Stomach (tissue), 9 donors: ENCODE data around the gene SCNM1. TPM values are rescaled to one million over a fixed set of nuclear protein-coding genes. Genes with fewer than 3 reads are reported as not detected.

Experiments used
- DNase-seq, 2 donors: peaks; one replicate each; pipeline versions ENCODE4 v3.0.0 to v3.0.0-alpha.2; 2013 to 2019
- H3K27ac ChIP-seq, 5 donors: fragments of 200-600 bp in 4 of 5; sonication (generic) in 4 of 5; one replicate each; pipeline ENCODE4 v1.5.1; 2013 to 2019; ENCODE audit warnings: mild to moderate bottlenecking in 1 of 5, moderate library complexity in 1 of 5
- H3K27me3 ChIP-seq, 3 donors: fragments of 200-600 bp; sonication (generic); one replicate each; pipeline ENCODE4 v1.5.1; 2017 to 2019; ENCODE audit warnings: mixed run types in 1 of 3
- H3K36me3 ChIP-seq, 4 donors: fragments of 200-600 bp; sonication (generic); 1 replicate in 3 of 4; 2 replicates in 1 of 4; pipeline ENCODE4 v1.5.1; 2016 to 2019
- H3K4me1 ChIP-seq, 4 donors: fragments of 200-600 bp; sonication (generic); one replicate each; pipeline ENCODE4 v1.5.1; 2016 to 2019
- H3K4me3 ChIP-seq, 4 donors: fragments of 200-600 bp; sonication (generic) in 3 of 4; one replicate each; pipeline ENCODE4 v1.5.1; 2016 to 2019; ENCODE audit warnings: mild to moderate bottlenecking in 1 of 4
- H3K9me3 ChIP-seq, 4 donors: fragments of 200-600 bp; sonication (generic); one replicate each; pipeline ENCODE4 v1.5.1; 2016 to 2019
- EP300 ChIP-seq: sonication (generic); formaldehyde crosslinking; IDR thresholded peaks from one replicate; pipeline ENCODE4 v1.6.1; 2017; ENCODE audit warnings: antibody characterized with exemption
- POLR2A ChIP-seq, 4 donors: fragments of 450-650 bp; IDR thresholded peaks; one replicate each; pipeline ENCODE4 v1.6.1; 2016; ENCODE audit warnings: antibody characterized with exemption in 4 of 4, control low read depth in 2 of 4, mild to moderate bottlenecking in 1 of 4, moderate library complexity in 1 of 4
- POLR2AphosphoS5 ChIP-seq, 3 donors: sonication (generic); formaldehyde crosslinking; IDR thresholded peaks; one replicate each; pipeline ENCODE4 v1.6.1; 2016; ENCODE audit warnings: antibody characterized with exemption in 3 of 3
- WGBS, 5 donors: extraction: QIAGEN DNeasy Blood & Tissue Kit in 3 of 5; methylation state at CpG; one replicate each; pipeline versions ENCODE4 v1.1.5 to v1.1.7; 2013 to 2018; 5-methylcytosine and 5-hydroxymethylcytosine counted together
- intact Hi-C: fragments of 100-400 bp; cut with DNase I; formaldehyde crosslinking; loops from one replicate; pipeline ENCODE4 v1.15.1; 2023; ENCODE audit warnings: low total_unique reads
- polyA plus RNA-seq, 3 donors: library from polyadenylated mRNA; stranded (reverse); fragments of 200-250 nt; gene quantifications; one replicate each; pipeline ENCODE4 v1.2.3, GENCODE V29; 2013
- total RNA-seq, 5 donors: library from RNA; depleted of rRNA; stranded (reverse); fragments of >200 nt; gene quantifications; one replicate each; pipeline versions ENCODE4 v1.1.0 to v1.2.3, GENCODE V29; 2014 to 2016
- TF ChIP-seq, protein P1 (sequence below), 7 experiments: fragments of 450-650 bp in 4 of 7; fragments of 200-600 bp in 3 of 7; sonication (generic) in 3 of 7; IDR thresholded peaks; one replicate each; pipeline ENCODE4 v1.5.1; 2016 to 2019; ENCODE audit warnings: antibody characterized with exemption in 7 of 7, control low read depth in 2 of 7, mild to moderate bottlenecking in 1 of 7
- donor health status: healthy with polysubstance abuse.
- donor health status: Bipolar disorder and iron deficiency.
- donor health status: healthy.

Gene SCNM1
- total and polyA plus RNA-seq, 8 donors, result 4.5 to 66.3 (median 26.3) TPM

DNA sequence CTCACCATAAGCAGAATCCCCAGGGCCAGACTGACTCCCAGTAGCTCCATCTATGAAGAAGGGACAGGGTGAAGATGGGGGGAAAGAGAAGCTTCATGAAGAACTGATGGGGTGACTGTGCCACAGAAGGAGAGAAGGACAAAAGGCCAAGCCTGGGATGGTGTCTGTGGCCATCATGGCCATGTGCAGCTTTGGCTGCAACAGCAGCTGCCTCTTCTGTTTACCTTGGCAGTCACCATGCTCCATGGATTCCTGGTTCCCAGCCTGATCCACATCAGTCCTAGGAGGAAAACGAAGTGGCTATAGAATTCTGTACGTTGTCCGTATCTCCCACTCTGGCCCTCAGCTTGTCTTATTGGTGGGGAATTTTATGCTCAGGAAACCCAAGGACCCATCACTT lies 31.5 kb upstream of the SCNM1 start:
- intact Hi-C loops, result no loop called here

DNA sequence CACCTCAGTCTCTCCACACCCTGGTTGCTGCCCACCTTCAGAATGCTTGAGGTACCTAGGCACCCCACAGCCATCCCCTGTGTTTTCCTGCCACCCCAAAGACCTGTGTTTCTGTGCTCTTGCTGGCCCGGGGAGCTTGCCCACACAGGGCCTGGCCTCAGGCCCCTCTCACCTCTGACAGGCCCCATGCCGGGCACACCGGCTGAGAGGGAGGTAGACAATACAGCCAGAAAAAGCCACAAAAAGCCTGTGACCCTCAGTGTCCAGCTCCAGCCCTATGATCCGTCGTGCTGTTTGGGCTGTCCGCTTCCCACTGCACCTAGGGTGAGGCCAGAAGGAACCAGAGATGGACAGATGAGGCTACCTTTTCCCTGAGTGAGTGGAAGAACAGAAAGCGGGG lies 31.0 kb upstream of the SCNM1 start:
- H3K27ac ChIP-seq, result no peak overlapping the region
- H3K9me3 ChIP-seq, result no peaks in the 10 kb centered on the region
- no peak for TF ChIP-seq EP300
- TF ChIP-seq POLR2AphosphoS5 (IDR thresholded peaks at IDR 0.05), result no peak
- TF ChIP-seq, protein P1, sequence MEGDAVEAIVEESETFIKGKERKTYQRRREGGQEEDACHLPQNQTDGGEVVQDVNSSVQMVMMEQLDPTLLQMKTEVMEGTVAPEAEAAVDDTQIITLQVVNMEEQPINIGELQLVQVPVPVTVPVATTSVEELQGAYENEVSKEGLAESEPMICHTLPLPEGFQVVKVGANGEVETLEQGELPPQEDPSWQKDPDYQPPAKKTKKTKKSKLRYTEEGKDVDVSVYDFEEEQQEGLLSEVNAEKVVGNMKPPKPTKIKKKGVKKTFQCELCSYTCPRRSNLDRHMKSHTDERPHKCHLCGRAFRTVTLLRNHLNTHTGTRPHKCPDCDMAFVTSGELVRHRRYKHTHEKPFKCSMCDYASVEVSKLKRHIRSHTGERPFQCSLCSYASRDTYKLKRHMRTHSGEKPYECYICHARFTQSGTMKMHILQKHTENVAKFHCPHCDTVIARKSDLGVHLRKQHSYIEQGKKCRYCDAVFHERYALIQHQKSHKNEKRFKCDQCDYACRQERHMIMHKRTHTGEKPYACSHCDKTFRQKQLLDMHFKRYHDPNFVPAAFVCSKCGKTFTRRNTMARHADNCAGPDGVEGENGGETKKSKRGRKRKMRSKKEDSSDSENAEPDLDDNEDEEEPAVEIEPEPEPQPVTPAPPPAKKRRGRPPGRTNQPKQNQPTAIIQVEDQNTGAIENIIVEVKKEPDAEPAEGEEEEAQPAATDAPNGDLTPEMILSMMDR (IDR thresholded peaks at IDR 0.05), result no peak
- TF ChIP-seq POLR2A (IDR thresholded peaks at IDR 0.05), result no peak
- peaks cover 0 to 40% (median 18%) of the 10 kb centered on the region in 4 donors for H3K36me3 ChIP-seq
- H3K27me3 ChIP-seq, result peaks cover 0 to 27% (median 22%) of the 10 kb centered on the region in 3 donors
- H3K4me3 ChIP-seq, result no peak overlapping the region
- DNase-seq, result no peak
- H3K4me1 ChIP-seq, result peaks cover 14 to 26% (median 24%) of the 10 kb centered on the region in 4 donors
- 88 to 96% (median 96%) methylated on average over 7 of the region's 7 CpGs for WGBS, 5 donors
- intact Hi-C loops, result no loop called here

More for the DNA sequence above, 31.5 kb upstream of the SCNM1 start:
- peaks cover 0 to 27% (median 22%) of the 10 kb centered on the region in 3 donors for H3K27me3 ChIP-seq
- no peak for DNase-seq
- WGBS, 5 donors, result 58 to 83% (median 72%) methylated on average over 3 of the region's 3 CpGs
- no peak overlapping the region for H3K27ac ChIP-seq
- no peaks in the 10 kb centered on the region for H3K9me3 ChIP-seq
- H3K4me1 ChIP-seq, result peaks cover 14 to 26% (median 24%) of the 10 kb centered on the region in 4 donors
- no peak overlapping the region for H3K4me3 ChIP-seq
- peaks cover 0 to 40% (median 15%) of the 10 kb centered on the region in 4 donors for H3K36me3 ChIP-seq
- TF ChIP-seq POLR2A (IDR thresholded peaks at IDR 0.05) (no peak), POLR2AphosphoS5 (IDR thresholded peaks at IDR 0.05) (no peak), EP300 (no peak)
- TF ChIP-seq, protein P1 (IDR thresholded peaks at IDR 0.05), result no peak

DNA sequence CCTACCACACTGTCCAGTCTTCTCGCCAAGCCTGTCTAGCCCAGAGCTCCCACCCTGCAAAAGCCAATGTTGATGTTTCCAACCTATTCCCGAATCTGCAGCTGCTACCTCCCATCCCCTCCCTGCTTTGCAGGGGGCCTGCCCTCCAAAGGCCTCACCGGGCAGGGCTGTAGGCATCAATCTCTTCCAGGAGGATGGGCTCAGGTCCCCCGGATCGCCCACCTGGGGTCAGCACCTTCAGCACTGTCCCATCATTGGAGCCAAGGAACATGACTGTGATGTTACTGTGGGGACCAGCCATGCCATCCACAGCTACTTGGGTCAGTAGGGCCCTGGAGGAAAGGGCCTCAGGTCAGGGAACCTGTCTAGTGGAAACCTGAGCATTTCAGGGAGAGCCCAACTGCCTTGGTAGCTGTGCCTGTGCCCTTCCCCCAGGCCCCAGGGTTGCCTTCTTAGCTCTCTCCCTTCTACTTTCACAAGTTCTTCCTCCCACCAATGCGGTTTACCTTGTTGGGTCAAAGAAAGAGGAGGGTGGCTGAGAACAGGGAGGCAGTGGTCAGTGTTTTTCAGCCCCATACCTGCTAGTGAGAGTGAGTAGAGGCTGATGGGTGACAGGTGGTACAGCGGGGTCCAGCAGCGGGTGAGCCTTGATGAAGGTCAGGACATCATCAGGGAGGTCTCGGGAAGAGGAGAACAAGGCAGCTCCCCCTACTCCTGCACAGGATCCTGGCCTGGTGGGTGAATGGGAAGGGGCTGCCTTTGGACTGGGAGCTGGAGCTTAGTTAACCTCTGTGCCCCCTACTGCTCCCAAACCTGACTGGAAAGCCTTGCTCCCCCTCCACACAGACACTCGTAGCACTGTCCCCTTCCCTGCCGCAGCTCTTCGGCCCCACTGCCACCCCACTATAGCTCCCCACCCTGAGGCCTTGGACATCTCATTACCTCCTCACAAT lies 30.2 kb upstream of the SCNM1 start:
- no peak overlapping the region for H3K4me3 ChIP-seq
- DNase-seq, result no peak

DNA sequence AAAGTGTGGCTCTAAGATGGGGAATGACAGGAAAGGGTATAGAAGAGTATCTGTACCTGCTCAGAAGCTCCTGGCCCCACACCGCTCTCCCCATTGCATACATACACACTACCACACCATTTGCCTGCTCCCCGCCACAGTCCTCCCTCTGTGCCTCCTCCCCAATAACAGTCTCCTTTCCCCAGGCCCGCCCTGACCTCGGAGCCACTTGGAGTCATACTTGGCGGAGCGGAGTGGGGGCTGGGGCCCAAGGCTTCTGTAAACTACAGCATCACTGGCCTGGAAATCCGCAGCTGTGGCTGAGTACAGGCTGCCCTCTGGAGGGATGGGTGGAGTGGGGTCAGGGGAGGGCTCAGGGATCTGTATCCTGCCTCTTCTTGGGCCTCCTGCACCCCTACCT lies 28.2 kb upstream of the SCNM1 start:
- H3K4me3 ChIP-seq, result no peak overlapping the region
- no peaks in the 10 kb centered on the region for H3K9me3 ChIP-seq
- H3K27me3 ChIP-seq, result peaks cover 0 to 7% (median 4%) of the 10 kb centered on the region in 3 donors
- no peak for DNase-seq
- peaks cover 0 to 41% (median 20%) of the 10 kb centered on the region in 4 donors for H3K36me3 ChIP-seq
- TF ChIP-seq EP300, result no peak
- TF ChIP-seq, protein P1 (IDR thresholded peaks at IDR 0.05), result no peak
- no peak for TF ChIP-seq POLR2A (IDR thresholded peaks at IDR 0.05)
- TF ChIP-seq POLR2AphosphoS5 (IDR thresholded peaks at IDR 0.05), result no peak
- H3K4me1 ChIP-seq, result peaks cover 0 to 7% (median 4%) of the 10 kb centered on the region in 4 donors
- H3K27ac ChIP-seq, result no peak overlapping the region
- 87 to 94% (median 91%) methylated on average over 7 of the region's 7 CpGs for WGBS, 5 donors
- intact Hi-C loops, result no loop called here

More for the DNA sequence above, 30.2 kb upstream of the SCNM1 start:
- H3K36me3 ChIP-seq, result peaks cover 0 to 41% (median 20%) of the 10 kb centered on the region in 4 donors
- H3K4me1 ChIP-seq, result peaks cover 14 to 26% (median 22%) of the 10 kb centered on the region in 4 donors
- H3K27ac ChIP-seq, result no peak overlapping the region
- no peak for TF ChIP-seq POLR2AphosphoS5 (IDR thresholded peaks at IDR 0.05)
- TF ChIP-seq EP300, result no peak
- no peak for TF ChIP-seq POLR2A (IDR thresholded peaks at IDR 0.05)
- TF ChIP-seq, protein P1 (IDR thresholded peaks at IDR 0.05), result no peak
- H3K9me3 ChIP-seq, result no peaks in the 10 kb centered on the region
- 80 to 93% (median 87%) methylated on average over 11 to 12 of the region's 12 CpGs for WGBS, 5 donors
- intact Hi-C loops, result no loop called here
- H3K27me3 ChIP-seq, result peaks cover 0 to 27% (median 22%) of the 10 kb centered on the region in 3 donors
